ENCODE data around the gene DBI.
"Not testable (repeated sequence)": the region's sequence is repeated elsewhere in the genome, so short reads cannot be mapped to it uniquely, and the experiment has no call there.

Gene DBI

DNA sequence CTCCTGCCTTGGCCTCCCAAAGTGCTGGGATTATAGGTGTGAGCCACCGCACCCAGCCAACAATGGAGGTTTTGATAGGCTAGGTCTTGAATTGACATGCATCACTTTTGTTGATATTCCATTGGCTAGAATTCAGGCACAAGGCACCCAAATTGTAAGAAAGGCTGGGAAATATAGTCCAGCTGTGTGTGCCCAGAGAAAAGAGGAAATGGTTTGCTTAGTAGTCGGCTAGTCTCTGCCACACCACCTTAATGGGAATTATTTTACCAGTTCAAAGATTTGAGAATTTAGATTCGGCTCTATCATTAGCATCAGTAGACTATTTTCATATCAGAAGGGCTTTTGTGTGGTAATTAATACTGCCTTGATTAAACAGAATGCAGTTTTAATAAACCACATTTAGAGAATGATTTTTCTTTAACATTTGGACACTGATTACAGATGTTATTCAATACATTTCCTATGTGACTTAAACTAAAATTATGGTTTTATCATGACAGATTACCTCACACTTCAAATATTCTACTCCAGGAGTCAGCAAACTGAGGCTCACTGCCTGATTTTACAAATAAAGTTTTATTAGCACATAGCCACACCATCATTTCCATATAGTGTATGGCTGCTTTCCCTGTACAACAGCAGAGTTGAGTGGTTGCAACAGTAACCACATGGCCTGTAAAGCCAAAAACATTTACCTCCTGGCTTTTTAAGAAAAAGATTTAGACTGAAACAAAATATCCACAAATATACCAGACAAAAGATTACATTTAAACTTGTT is 27.4 kb downstream of the DBI start:
- DNase-seq (ENCODE audit: extremely low read depth in 1 of 2, low read depth in 1 of 2): no peak

DNA sequence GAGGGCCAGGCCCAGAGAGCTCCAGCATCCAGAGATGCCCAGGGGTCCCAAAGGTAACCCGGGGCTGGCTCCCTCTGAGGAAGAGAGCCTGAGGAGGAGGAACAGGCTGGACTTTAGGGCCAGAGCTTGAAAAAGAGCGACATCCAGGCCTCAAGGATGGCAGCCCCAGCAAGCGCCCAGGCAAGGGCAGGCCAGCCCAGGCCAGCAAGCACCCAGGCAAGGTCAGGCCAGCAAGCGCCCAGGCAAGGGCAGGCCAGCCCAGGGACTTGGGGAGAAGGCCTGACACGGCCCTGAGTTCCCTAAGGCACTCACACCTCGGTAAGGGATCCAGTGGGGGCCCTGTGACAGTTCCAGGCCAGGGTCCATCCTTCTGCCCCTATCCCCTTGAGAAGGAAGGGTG is 30.4 kb downstream of the DBI start:
- DNase-seq (ENCODE audit: extremely low read depth in 1 of 2, low read depth in 1 of 2): no peak

DNA sequence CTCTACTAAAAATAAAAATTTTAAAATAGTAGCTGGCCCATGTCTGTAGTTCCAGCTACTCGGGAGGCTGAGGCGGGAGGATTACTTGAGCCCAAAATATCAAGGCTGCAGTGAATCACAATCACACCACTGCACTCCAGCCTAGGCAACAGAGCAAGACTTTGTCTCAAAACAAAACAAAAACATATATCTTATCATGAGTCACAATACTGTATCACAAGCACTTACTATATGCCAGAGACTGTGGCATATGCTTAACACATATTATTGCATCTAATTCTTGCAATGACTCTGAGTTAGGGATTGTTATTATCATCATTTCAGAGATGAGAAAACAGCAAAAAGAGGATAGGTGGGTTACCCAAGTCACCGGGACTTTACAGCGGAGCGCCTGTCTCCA is 35.3 kb downstream of the DBI start:
- DNase-seq (ENCODE audit: extremely low read depth in 1 of 2, low read depth in 1 of 2): no peak

DNA sequence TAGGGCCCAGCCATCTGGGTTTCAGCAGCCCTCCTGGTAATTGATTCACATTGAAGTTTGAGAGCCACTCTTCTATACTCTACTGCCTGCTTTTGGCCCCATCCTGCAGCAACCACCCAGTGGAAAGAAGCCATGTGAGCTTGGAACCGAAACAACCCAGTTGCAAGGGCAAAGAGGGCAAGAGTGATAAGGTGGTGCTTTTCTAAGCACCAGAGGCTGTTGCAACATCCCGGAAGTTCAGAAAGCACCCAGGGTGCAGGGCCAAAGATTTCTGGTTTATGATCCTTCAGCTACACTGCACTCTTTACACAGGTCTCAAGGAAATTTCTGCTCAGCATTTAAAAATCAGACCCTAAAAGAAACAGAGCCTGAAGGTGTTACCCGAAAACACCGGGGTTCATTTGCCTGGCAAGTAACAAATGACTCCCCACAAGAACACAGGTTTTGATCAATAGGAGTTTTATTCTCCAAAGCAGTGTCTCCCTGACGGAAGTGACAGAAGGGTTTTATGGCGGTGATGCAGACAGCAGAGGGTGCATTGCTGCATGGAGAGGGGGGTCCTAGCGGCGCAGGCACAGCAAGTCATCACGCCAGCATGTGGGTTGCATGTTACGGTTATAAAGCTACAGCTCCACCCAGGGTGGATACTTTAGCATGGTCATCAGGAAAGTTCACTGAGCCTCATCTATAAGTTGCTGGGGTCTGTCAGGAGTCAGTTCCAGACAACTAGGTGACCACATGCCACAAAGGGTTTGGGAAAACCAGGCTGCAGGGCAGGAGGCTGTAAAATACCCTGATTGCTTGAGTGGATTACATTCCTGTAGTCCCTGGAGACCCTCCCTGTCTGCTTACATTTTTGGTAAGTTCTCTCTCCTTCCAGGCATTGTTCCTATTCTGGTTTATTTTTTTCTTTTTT is 36.1 kb downstream of the DBI start:
- no peak for DNase-seq (ENCODE audit: extremely low read depth in 1 of 2, low read depth in 1 of 2)

DNA sequence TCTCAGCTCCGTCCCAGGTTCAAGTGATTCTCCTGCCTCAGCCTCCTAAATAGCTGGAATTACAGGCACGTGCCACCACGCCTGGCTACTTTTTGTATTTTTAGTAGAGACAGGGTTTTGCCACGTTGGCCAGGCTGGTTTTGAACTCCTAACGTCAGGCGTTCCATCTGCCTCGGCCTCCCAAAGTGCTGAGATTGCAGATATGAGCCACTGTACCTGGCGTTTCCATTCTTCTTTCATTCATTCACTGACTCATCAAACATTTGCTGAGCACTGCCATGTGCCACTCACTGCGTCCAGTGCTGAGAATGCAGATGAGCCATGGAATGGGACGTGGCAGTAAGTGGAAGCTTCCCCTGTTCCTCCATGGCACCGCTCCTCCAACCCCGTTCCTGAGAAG is 36.8 kb downstream of the DBI start:
- not testable (repeated sequence) for DNase-seq (ENCODE audit: extremely low read depth in 1 of 2, low read depth in 1 of 2)

DNA sequence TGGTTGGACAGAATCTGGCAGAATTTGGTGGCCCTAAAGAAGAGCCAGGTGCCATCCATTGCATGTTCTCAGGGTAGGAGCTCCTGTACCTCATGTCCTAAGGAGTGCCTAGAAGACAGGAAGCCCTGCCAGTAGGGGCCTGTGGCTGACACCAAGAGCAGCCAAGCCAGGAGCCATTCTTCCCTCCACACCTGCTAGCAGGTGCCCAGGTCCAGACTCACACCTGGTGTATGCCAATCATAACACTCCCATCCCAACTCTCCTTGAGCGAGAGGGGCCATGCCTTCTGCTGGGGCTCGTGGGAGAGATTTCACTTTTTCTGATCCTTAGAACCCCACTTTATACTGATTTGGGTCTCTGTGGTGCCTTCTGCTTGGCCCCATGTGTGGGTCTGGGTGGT is 38.4 kb downstream of the DBI start:
- DNase-seq (ENCODE audit: extremely low read depth in 1 of 2, low read depth in 1 of 2): no peak

DNA sequence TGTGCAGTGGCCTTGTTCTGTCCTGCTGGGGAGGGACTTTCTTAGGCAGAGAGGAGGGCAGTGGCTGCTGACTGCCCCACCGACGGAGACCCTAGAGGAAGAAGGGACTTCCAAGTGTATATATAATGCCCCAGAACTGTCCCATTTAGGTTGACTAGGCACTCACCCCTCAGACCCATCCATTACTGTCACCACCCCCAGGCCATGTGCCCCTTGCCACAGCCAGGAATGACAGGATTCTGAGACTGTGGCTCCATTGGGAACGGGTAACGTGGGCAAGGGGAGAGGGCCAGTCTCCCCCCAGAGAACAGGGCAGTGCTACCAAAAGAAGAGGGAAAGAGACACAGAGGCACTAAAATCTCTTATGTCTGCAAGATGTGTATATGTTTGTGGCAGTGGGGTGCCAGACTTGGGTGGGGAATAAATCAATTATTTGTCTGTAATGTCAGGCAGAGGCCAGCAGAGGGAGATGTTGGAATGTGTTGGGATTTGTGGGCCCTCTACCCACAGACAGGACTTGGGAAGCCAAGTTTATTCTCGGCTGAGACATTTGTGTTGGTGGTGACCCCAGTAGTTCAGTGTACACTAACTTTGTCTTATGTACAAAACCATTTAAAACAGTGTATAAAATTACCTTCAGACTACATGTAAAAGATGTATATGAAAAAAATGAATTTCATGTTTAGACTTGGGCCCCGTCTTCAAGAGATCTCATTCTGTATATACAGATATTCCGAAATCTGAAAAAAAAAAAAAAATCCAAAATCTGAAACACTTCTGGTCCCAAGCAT is 40.8 kb downstream of the DBI start:
- no peak for DNase-seq (ENCODE audit: extremely low read depth in 1 of 2, low read depth in 1 of 2)

DNA sequence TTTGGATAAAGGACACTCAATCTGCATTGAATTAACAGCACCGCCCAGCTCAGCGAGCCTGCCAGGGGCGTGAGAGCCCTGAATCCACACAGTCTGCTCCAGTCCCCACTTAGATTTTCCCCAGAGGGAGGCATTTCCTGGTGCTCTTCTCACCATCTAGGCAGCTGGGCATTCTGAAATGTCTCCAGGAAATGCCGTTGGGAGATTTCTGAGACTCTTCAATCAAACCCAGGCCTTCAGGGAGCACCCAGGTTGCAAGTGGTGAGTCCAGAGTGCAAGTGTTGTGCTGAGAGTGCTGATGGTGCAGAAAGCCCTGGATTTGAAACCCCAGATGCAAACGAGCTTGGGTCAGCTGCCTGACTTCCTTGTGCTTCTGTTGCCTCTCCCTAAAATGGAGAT is 41.4 kb downstream of the DBI start:
- DNase-seq (ENCODE audit: extremely low read depth in 1 of 2, low read depth in 1 of 2): no peak

DNA sequence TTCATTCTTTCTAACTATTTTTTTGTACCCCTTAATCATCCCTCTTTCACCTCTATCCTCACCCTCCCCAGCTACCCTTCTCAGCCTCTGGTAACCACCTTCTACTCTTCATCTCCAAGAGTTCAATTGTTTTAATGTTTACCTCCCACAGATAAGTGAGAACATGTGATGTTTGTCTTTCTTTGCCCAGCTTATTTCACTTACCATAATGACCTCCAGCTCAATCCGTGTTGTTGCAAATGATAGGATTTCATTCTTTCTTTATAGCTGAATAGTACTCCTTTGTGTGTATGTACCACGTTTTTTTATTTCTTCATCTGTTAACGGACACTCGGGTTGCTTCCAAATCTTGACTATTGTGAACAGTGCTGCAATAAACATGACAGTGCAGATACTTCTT is 42.7 kb downstream of the DBI start:
- no peak for DNase-seq (ENCODE audit: extremely low read depth in 1 of 2, low read depth in 1 of 2)

DNA sequence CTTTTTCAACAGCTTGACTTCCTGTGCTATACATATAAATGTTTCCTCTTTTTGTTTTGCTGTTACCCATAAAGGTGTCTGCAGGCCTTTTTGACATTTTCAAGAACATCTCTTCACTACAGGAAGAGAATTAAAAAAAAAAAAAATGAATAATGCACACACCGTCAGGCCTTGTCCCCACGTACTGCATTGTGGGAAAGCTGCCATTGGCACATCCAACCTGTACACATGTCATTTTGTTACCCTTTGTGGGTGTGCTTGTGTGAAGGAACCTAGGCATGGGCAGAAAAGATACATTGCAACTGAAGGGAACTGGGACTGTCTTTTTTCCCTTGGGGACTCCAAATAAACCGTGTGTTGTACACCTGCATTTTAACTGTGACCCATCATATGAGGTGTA is 48.1 kb downstream of the DBI start:
- DNase-seq (ENCODE audit: extremely low read depth in 1 of 2, low read depth in 1 of 2): no peak

DNA sequence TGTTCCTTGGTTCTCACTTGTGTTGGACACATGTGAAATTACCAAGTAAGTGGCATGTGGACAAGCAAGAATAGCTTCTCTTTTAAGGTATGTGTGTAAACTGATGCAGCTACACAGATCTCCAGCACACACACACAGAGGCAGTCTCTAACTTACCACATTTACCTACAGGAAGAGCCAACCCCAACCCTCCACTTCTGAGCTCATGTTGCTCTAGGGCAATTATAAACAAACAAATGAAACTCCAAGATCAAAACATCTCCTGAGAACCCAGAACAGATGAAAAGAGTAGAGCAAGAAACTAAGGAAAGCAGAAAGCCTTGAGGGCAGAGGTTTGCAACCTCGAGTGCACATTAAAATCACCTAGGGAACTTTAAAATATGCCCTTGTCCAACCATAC is 48.9 kb downstream of the DBI start:
- no peak for DNase-seq (ENCODE audit: extremely low read depth in 1 of 2, low read depth in 1 of 2)

DNA sequence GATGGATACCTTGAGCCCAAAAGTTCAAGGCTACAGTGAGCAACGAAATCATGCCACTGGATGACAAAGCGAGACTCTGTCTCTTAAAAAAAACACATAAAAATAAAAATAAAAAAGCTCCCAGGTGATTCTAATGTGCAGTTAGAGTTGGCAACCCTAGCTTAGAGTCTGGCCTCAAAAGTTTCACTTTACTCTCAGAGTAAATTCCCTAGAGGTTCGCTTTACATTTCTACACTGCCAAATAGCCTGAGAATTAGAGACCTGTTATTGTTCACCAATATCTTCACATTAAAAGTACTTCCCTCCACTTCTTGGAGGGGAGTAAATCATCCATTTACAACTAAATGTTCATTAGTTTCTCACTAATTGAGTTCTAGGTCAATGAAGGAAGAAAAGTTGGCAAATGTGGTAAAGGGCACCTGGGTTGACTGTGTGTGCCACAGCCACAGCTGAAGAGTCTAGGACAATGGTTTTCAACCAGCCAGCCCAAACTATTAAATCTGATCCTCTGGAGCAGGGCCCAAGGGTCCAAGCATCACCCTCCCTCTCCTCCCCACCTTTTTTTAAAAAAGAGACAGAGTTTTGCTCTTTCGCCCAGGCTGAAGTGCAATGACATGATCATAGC is 49.6 kb downstream of the DBI start:
- DNase-seq (ENCODE audit: extremely low read depth in 1 of 2, low read depth in 1 of 2): no peak

DNA sequence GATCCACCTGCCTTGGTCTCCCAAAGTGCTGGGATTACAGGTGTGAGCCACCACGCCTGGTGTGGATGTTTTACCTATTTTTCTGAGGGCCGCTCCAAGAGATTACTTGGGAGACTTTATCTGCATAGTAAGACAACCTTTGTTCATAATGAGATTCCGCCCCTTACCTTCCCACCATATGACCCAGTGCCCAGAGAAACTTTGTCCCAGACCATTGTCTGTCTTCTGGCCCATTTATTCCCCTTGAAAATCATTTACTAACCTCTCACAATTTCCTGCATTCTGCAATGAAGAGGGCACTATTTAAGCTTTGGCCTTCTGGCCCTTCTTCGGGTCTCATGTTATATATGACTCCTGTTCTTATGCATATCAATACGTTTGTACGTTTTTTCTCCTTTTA is 51.1 kb downstream of the DBI start:
- no peak for DNase-seq (ENCODE audit: extremely low read depth in 1 of 2, low read depth in 1 of 2)

DNA sequence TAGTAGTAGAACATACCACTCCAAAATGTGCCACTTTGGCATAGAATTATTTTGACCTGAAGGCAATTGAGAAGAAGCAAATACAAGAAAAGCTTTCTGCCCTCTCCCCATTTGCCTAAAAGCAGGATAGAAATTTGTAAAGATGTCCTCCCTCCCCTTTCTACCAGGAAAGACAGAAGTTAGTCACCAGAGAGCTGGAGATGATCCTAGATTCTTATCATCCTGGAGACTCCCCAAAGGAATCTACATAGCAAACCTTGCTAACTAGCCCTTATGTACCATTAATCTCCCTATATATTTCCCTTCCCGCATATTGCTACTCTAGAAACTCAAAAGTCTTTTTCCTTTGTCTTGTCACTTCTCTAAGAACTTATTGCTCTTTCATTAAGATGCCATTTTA is 52.3 kb downstream of the DBI start:
- DNase-seq (ENCODE audit: extremely low read depth in 1 of 2, low read depth in 1 of 2): no peak

DNA sequence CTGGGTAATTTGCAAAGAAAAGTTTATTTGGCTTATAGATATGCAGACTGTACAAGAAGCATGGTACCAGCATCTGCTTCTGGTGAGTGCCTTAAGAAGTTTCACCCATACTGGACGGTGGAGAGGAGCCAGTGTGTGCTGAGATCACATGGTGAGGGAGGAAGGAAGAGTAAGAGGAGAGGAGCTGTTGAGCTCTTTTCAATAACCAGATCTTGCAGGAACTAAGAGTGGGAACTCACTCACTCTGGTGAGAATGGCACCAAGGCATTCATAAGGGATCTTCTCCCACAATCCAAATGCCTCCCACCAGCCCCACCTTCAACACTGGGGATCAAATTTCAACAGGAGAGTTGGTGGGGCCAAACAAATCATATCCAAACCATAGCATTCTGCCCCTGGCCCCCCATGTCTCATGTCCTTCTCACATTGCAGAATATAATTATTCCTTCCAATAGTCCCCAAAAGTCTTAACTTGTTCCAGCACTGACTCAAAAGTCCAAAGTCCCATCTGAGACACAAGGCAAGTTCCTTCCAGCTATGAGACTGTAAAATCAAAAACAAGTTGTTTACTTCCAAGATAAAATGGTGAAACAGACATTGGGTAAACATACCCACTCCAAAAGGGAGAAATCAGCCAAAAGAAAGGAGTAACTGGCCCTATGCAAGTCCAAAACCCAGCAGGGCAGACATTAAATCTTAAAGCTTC is 53.2 kb downstream of the DBI start:
- DNase-seq (ENCODE audit: extremely low read depth in 1 of 2, low read depth in 1 of 2): no peak

DNA sequence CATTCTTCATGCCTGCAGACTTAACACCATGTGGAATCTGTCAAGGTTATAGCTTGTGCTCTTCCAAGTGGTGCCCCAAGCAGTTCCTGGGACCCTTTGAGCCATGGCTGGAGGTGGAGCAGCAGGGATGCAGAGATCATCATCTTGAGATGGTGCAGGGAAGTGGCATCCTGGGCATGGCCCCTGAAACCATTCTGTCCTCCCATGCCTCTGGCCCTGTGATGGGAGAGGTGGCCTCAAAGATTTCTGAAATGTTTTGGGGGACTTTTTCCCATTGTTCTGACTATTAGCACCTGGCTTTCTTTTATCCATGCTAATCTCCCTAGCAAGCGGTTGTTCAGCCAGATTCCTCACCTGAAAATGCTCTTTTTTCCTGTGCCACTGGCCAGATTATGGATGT is 54.5 kb downstream of the DBI start:
- DNase-seq (ENCODE audit: extremely low read depth in 1 of 2, low read depth in 1 of 2): no peak

DNA sequence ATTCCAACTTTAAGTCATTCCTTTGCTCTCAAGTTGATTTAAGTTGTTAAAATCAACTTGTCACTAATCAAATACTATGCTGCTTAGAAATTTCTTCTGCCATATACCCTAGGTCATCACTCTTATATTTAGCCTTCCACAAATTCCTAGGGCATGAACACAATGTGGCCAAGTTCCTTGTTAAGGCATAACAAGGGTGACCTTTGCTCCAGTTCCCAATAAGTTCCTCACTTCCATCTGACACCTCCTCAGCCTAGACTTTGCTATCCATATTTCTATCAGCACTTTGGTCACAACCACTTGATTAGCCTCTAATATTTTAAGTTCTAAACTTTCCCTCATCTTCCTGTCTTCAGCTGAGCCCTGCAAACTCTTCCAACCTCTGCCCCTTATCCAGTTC is 55.0 kb downstream of the DBI start:
- DNase-seq (ENCODE audit: extremely low read depth in 1 of 2, low read depth in 1 of 2): no peak

All from activated CD8-positive, alpha-beta memory T cell treated with anti-CD3 and anti-CD28 coated beads for 1 hour (primary cell).